HG02840 (cell line): ENCODE results near the gene ZNF790.
A peak's percentile ranks its signal among the peaks of the same experiment; 100 is the strongest.

Experiments used
- ATAC-seq: cut with Tn5 transposase; IDR thresholded peaks from one replicate; pipeline ENCODE4 v1.9.1; 2021; ENCODE audit warnings: mild to moderate bottlenecking, moderate library complexity, moderate number of reproducible peaks; ENCODE audit not compliant: unreplicated experiment, low FRiP score

Gene ZNF790

DNA sequence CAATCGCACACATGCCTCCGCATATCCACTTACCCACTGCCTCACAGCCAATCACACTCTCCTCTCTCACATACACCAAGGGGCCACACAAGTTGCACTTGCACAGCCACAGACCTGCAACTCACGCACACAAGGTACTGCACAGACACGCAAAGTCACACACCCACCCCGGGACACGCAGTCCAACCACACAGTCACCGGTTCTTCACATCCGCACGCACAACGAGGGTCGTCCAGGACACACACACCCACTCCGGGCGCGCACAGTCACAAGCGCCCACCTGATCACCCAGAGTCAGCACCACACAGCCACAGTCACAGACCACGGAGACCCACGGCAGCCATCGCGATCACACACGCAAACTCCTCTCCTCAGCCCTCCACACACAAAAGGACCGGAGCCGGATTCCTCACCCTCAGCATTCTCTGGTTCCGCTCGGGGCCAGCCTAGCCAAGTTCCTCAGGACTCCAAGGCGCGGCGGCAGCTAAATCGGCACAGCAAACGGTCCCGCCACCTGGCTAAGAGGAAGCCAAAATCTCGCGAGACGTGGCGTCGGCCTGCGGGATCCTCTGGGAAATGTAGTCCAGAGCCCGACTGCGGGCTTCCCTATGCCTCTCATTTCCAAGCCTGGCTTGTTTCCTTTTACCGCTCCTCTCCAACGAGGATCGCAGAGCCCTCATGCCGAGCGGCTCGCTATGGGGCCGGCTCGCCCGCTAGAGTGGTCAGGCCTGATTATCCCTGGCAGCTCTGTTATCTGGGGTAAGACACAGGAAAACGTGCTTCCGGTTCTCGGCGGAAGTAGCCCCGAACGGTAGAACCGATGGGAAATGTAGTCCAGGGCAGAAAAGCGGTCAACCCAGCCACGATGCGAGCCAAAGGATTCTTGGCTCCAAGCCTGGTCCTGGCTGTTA, 65.6 kb downstream of the ZNF790 start, which contains the start of gene ZNF850:
TSS of gene ZNF850 (minus strand) at position 497 of the 912 bp plus-strand sequence. CDS start 10,201 bp downstream, outside the sequence.
- peak; percentile 92 for ATAC-seq

DNA sequence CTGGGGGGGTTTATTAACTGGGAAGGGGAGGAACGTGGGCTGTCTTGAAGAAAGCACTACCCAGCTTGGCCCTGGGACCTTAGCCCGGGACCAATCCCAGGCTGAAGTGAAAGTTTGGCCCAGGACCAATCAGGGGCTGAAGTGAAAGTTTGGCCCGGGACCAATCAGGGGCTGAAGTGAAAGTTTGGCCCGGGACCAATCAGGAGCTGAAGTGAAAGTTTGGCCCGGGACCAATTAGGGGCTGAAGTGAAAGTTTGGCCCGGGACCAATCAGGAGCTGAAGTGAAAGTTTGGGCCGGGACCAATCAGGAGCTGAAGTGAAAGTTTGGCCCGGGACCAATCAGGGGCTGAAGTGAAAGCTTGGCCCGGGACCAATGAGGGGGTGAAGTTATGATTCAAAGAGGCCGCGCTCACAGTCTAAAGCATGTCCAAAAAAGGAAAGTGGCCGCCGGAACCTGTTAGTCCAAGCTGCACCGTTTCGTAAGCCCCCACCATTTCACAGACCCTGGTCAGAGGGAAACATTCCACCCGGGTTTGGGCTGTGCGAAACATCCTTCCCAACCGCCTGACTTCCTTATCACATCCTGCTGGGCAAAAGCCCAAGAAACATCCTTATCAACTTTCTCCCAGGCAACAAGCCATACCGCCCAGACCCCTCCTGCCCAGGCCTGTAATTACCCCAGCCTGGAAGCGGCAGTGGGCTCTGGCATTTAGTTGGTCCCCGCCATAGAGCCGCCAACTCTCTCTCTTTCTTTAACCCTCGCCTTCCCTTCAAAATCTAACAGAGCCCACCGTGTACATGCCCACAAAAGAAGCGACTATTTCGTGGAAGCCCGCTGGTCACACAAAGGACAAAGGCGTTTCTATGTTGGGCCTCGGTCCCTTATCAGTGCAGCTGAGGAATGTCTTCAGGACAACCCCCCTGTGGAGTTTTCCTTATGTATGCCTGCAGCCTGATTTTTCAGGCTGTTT, 66.6 kb downstream of the ZNF790 start:
- no peak for ATAC-seq
